HCT116 (cell line): Measurements from ENCODE around the gene TLCD1. TPM values are rescaled to one million over a fixed set of nuclear protein-coding genes. Genes with fewer than 3 reads are reported as not detected.

Experiments used
- ATAC-seq: fragments of 200-7000 bp; cut with Tn5 transposase; 2 replicates; pipeline ENCODE4 v1.9.1; 2020; ENCODE audit warnings: mild to moderate bottlenecking, moderate library complexity
- BruUV-seq: library from RNA; stranded (reverse); fragments of 400-500 nt; replicated peaks from 2 replicates; lab custom pipeline; 2021; lab: Mats Ljungman, UMichigan
- CTCF ChIA-PET: fragments of 300-600 bp; sonication (Branson Sonifier 250); formaldehyde crosslinking; loops from one replicate; lab custom pipeline; 2021; ENCODE audit warnings: antibody characterized with exemption; lab: Charles Lee
- POLR2A ChIA-PET: fragments of 300-600, 350-600 bp; sonication (Branson Sonifier 250); formaldehyde crosslinking; loops from one replicate; lab custom pipeline; 2021; ENCODE audit warnings: antibody characterized with exemption; lab: Charles Lee
- RAD21 ChIA-PET, 2 experiments: fragments of 300-600 bp; sonication (Branson Sonifier 250); formaldehyde crosslinking; loops; one replicate each; lab custom pipeline; 2023; ENCODE audit warnings: low total read pairs in 2 of 2; ENCODE audit not compliant: uncharacterized antibody in 2 of 2, unreplicated experiment in 2 of 2, low non-redundant PET in 1 of 2; lab: Charles Lee
- DNase-seq: peaks from one replicate; pipeline ENCODE4 v3.0.0-alpha.2; 2010; ENCODE audit warnings: low read depth, low spot score
- H2AFZ ChIP-seq: fragments of 200-600 bp; shearing (Covaris generic), sonication (generic); 2 replicates; pipeline ENCODE4 v1.6.1; 2017; ENCODE audit warnings: low read depth, mixed run types, mixed read lengths, antibody characterized with exemption, low read length; ENCODE audit not compliant: poor library complexity, severe bottlenecking
- H3K27ac ChIP-seq: 2 replicates; pipeline ENCODE4 v1.5.1; 2012; ENCODE audit warnings: low read depth, low read length
- H3K27me3 ChIP-seq: fragments of 200-600 bp; sonication (generic); 2 replicates; pipeline ENCODE4 v1.6.1; 2016; ENCODE audit warnings: mixed run types, low read length, mixed read lengths; ENCODE audit not compliant: insufficient read depth
- H3K36me3 ChIP-seq, 2 experiments: fragments of 200-500 bp in 1 of 2; fragments of 200-600 bp in 1 of 2; sonication (Bioruptor generic) in 1 of 2; sonication (generic) in 1 of 2; 2 replicates each; pipeline versions ENCODE4 v1.5.1 to v1.6.1; 2014 to 2016; ENCODE audit warnings: low read length in 2 of 2, inconsistent platforms in 1 of 2, mixed read lengths in 1 of 2, mixed run types in 1 of 2; ENCODE audit not compliant: insufficient read depth in 2 of 2, control insufficient read depth in 1 of 2
- H3K4me1 ChIP-seq, 2 experiments: fragments of 200-600 bp in 1 of 2; sonication (generic) in 1 of 2; 2 replicates each; pipeline versions ENCODE4 v1.5.1 to v1.6.1; 2012 to 2017; ENCODE audit warnings: low read length in 2 of 2, inconsistent platforms in 1 of 2, mild to moderate bottlenecking in 1 of 2, mixed read lengths in 1 of 2, mixed run types in 1 of 2, moderate library complexity in 1 of 2; ENCODE audit not compliant: insufficient read depth in 2 of 2, control insufficient read depth in 1 of 2
- H3K4me2 ChIP-seq: fragments of 200-600 bp; sonication (generic); 2 replicates; pipeline ENCODE4 v1.6.1; 2017; ENCODE audit warnings: mixed run types, low read length, mixed read lengths
- H3K4me3 ChIP-seq, 2 experiments: fragments of 200-600 bp in 1 of 2; sonication (generic) in 1 of 2; replicated peaks in 1 of 2; 2 replicates each; pipeline ENCODE4 v1.5.1; 2011 to 2016; ENCODE audit warnings: low read length in 2 of 2, control low read depth in 1 of 2, low read depth in 1 of 2, mild to moderate bottlenecking in 1 of 2, mixed read lengths in 1 of 2, mixed run types in 1 of 2
- H3K79me2 ChIP-seq: fragments of 200-600 bp; sonication (generic); 2 replicates; pipeline ENCODE4 v1.6.1; 2017; ENCODE audit warnings: mild to moderate bottlenecking, mixed run types, low read length, moderate library complexity, mixed read lengths; ENCODE audit not compliant: insufficient read depth
- H3K9ac ChIP-seq: fragments of 200-600 bp; sonication (generic); 2 replicates; pipeline ENCODE4 v1.6.1; 2016; ENCODE audit warnings: low read length, mixed read lengths
- H3K9me2 ChIP-seq: fragments of 200-600 bp; sonication (generic), shearing (Covaris generic); 2 replicates; pipeline ENCODE4 v1.6.1; 2017; ENCODE audit warnings: mixed run types, mild to moderate bottlenecking, moderate library complexity; ENCODE audit not compliant: insufficient read depth
- H3K9me3 ChIP-seq, 2 experiments: fragments of 200-500 bp in 1 of 2; fragments of 200-600 bp in 1 of 2; sonication (Bioruptor generic) in 1 of 2; sonication (generic) in 1 of 2; 2 replicates each; pipeline ENCODE4 v1.6.1; 2014 to 2017; ENCODE audit warnings: low read length in 2 of 2, mixed read lengths in 2 of 2, inconsistent platforms in 1 of 2, low read depth in 1 of 2, mild to moderate bottlenecking in 1 of 2, mixed run types in 1 of 2, moderate library complexity in 1 of 2; ENCODE audit not compliant: control insufficient read depth in 1 of 2, insufficient read depth in 1 of 2
- H4K20me1 ChIP-seq: fragments of 200-600 bp; sonication (generic), shearing (Covaris generic); 2 replicates; pipeline ENCODE4 v1.6.1; 2017; ENCODE audit warnings: mixed run types, mild to moderate bottlenecking, moderate library complexity; ENCODE audit not compliant: insufficient read depth
- CBX3 ChIP-seq: IDR thresholded peaks from 2 replicates; pipeline ENCODE4 v1.6.1; 2012; ENCODE audit warnings: low read depth
- CEBPB ChIP-seq: IDR thresholded peaks from 2 replicates; pipeline ENCODE4 v1.6.1; 2012; ENCODE audit warnings: low read depth
- POLR2A ChIP-seq: IDR thresholded peaks from 2 replicates; pipeline ENCODE4 v1.7.0; 2011; ENCODE audit warnings: borderline replicate concordance; ENCODE audit not compliant: insufficient read depth, insufficient read length; ENCODE audit errors: extremely low read depth
- RAD21 ChIP-seq: IDR thresholded peaks from 2 replicates; pipeline ENCODE4 v1.6.1; 2012; ENCODE audit warnings: low read depth, mild to moderate bottlenecking
- SIN3A ChIP-seq: IDR thresholded peaks from 2 replicates; pipeline ENCODE4 v1.6.1; 2012; ENCODE audit warnings: low read depth
- SP1 ChIP-seq: IDR thresholded peaks from 2 replicates; pipeline ENCODE4 v1.6.1; 2012; ENCODE audit warnings: low read depth
- TCF7L2 ChIP-seq: IDR thresholded peaks from 2 replicates; pipeline ENCODE4 v1.7.0; 2011; ENCODE audit warnings: borderline replicate concordance, inconsistent platforms; ENCODE audit not compliant: insufficient read depth, insufficient read length; ENCODE audit errors: extremely low read depth
- intact Hi-C: fragments of 100-400 bp; cut with micrococcal nuclease; formaldehyde crosslinking; loops from 2 replicates; pipeline ENCODE4 v1.10.0; 2022
- total RNA-seq: library from RNA; stranded (reverse); gene quantifications from one replicate; pipeline ENCODE4 v1.2.1, GENCODE V29; 2021; ENCODE audit not compliant: unreplicated experiment
- TF ChIP-seq, protein P1 (sequence below), 3 experiments: fragments of 200-600 bp in 1 of 3; sonication (generic) in 1 of 3; IDR thresholded peaks in 2 of 3; conservative IDR thresholded peaks in 1 of 3; 2 replicates each; pipeline ENCODE4 v1.5.1; 2012 to 2017; ENCODE audit warnings: low read depth in 2 of 3, low read length in 2 of 3, antibody characterized with exemption in 1 of 3, borderline replicate concordance in 1 of 3, control low read depth in 1 of 3, mild to moderate bottlenecking in 1 of 3, mixed read lengths in 1 of 3, mixed run types in 1 of 3, moderate library complexity in 1 of 3; ENCODE audit not compliant: insufficient read depth in 1 of 3
- TF ChIP-seq, protein P2 (sequence below): IDR thresholded peaks from 2 replicates; pipeline ENCODE4 v1.6.1; 2012
- TF ChIP-seq, protein P3 (sequence below): IDR thresholded peaks from 2 replicates; pipeline ENCODE4 v1.6.1; 2012; ENCODE audit warnings: low read depth

Gene TLCD1
- total RNA-seq, 1 experiment from 2014 or later = 28.3 TPM

DNA sequence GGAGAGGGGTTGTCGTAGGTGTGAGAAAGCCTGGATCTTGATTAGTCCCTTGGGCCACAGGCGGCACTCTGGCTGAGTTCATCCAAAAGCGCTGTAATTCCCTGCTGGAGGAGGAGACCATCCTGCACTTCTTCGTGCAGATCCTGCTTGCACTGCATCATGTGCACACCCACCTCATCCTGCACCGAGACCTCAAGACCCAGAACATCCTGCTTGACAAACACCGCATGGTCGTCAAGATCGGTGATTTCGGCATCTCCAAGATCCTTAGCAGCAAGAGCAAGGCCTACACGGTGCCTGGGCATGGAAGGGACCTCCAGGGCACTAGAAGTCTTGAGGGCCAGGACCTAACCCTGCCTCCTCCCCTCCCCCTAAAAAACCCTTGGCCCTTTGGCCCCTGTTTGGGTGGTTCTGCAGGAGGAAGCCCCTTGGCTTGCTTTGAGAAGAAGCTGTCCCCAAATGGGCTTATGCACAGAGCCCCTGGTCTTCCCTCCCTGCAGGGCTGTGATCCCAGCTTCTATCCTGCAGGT, 8.7 kb upstream of the TLCD1 start:
- Histone ChIP-seq H3K4me3 (peak overlapping the region in 1 of 2 experiments; percentile 11; a peak in 1 of 4 replicates), H4K20me1 (no peaks in the 10 kb centered on the region), H3K9me2 (no peaks in the 10 kb centered on the region), H3K4me1 (peaks cover 17 to 21% of the 10 kb centered on the region in 2 experiments), H3K27ac (peak overlapping the region; percentile 57), H3K9me3 (no peaks in the 10 kb centered on the region), H3K79me2 (no peaks in the 10 kb centered on the region), H3K4me2 (peak overlapping the region; percentile 61), H2AFZ (no peak overlapping the region), H3K9ac (peak overlapping the region; percentile 26; the same call in 1 of the 2 replicates), H3K27me3 (no peaks in the 10 kb centered on the region), H3K36me3 (no peaks in the 10 kb centered on the region)
- ChIA-PET RAD21 (interaction anchor here in 1 of 2 experiments (1.2 kb wide), 1 partner anchor 8 kb away, joined by 3 read pairs; no protein-coding TSS in a partner anchor), CTCF (interaction anchor here (1.0 to 1.2 kb wide), 2 partner anchors 15 to 29 kb away, joined by 5 read pairs; no protein-coding TSS in a partner anchor), POLR2A (interaction anchor here (0.6 to 1.4 kb wide), 4 partner anchors 8 to 16 kb away, joined by 3 to 6 read pairs (median 4); partner anchors contain the start of gene RPL23A)
- TF ChIP-seq POLR2A (no peak), TCF7L2 (no peak), SIN3A (no peak), RAD21 (no peak)
- TF ChIP-seq, protein P1, sequence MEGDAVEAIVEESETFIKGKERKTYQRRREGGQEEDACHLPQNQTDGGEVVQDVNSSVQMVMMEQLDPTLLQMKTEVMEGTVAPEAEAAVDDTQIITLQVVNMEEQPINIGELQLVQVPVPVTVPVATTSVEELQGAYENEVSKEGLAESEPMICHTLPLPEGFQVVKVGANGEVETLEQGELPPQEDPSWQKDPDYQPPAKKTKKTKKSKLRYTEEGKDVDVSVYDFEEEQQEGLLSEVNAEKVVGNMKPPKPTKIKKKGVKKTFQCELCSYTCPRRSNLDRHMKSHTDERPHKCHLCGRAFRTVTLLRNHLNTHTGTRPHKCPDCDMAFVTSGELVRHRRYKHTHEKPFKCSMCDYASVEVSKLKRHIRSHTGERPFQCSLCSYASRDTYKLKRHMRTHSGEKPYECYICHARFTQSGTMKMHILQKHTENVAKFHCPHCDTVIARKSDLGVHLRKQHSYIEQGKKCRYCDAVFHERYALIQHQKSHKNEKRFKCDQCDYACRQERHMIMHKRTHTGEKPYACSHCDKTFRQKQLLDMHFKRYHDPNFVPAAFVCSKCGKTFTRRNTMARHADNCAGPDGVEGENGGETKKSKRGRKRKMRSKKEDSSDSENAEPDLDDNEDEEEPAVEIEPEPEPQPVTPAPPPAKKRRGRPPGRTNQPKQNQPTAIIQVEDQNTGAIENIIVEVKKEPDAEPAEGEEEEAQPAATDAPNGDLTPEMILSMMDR (IDR thresholded peaks at IDR 0.05 in 2 of 3, conservative IDR thresholded peaks at IDR 0.05 in 1 of 3; ENCODE audit: borderline replicate concordance in 1 of 3, insufficient read depth in 1 of 3, low read depth in 2 of 3, low read length in 2 of 3) = no peak
- DNase-seq = no peak
- ATAC-seq = no peak
- intact Hi-C loops = no loop called here
- no TSS peak for BruUV-seq

DNA sequence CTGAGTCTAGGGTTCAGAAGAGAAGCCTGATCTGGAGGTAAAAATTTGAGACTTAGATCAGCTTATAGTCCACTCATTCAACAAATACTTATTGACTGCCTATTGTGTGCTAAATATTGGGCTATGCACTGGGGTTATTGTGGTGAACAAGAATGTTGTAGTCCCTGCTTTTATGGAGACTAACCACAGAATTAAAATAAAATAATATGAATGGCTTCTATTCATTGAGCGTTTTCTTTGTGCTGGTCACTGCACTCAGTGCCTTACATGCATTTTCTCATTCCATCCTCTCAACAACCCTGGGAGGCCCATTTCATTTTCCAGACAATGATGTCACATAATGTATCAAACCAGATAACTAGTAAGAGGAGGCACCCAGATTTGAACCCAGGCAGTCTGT, 7.3 kb upstream of the TLCD1 start:
- DNase-seq (no peak), ATAC-seq (no peak)
- RAD21 ChIA-PET = no interaction called here
- intact Hi-C loops = no loop called here
- CTCF ChIA-PET = interaction anchor here (1.5 kb wide), 1 partner anchor 30 kb away, joined by 4 read pairs; no protein-coding TSS in a partner anchor
- H3K36me3 ChIP-seq = no peaks in the 10 kb centered on the region
- no peak overlapping the region for H2AFZ ChIP-seq
- no peaks in the 10 kb centered on the region; the same call in 1 of the 2 replicates for H3K79me2 ChIP-seq
- no peaks in the 10 kb centered on the region for H3K9me2 ChIP-seq
- H3K9ac ChIP-seq = no peak overlapping the region
- H4K20me1 ChIP-seq = no peaks in the 10 kb centered on the region
- H3K4me1 ChIP-seq = peaks cover 25 to 32% of the 10 kb centered on the region in 2 experiments
- no TSS peak for BruUV-seq
- H3K4me2 ChIP-seq = no peak overlapping the region
- H3K27me3 ChIP-seq = no peaks in the 10 kb centered on the region
- H3K27ac ChIP-seq = no peak overlapping the region
- TF ChIP-seq SP1 (no peak), CEBPB (no peak), CBX3 (no peak)
- TF ChIP-seq, protein P2, sequence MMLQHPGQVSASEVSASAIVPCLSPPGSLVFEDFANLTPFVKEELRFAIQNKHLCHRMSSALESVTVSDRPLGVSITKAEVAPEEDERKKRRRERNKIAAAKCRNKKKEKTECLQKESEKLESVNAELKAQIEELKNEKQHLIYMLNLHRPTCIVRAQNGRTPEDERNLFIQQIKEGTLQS = no peak
- TF ChIP-seq, protein P3, sequence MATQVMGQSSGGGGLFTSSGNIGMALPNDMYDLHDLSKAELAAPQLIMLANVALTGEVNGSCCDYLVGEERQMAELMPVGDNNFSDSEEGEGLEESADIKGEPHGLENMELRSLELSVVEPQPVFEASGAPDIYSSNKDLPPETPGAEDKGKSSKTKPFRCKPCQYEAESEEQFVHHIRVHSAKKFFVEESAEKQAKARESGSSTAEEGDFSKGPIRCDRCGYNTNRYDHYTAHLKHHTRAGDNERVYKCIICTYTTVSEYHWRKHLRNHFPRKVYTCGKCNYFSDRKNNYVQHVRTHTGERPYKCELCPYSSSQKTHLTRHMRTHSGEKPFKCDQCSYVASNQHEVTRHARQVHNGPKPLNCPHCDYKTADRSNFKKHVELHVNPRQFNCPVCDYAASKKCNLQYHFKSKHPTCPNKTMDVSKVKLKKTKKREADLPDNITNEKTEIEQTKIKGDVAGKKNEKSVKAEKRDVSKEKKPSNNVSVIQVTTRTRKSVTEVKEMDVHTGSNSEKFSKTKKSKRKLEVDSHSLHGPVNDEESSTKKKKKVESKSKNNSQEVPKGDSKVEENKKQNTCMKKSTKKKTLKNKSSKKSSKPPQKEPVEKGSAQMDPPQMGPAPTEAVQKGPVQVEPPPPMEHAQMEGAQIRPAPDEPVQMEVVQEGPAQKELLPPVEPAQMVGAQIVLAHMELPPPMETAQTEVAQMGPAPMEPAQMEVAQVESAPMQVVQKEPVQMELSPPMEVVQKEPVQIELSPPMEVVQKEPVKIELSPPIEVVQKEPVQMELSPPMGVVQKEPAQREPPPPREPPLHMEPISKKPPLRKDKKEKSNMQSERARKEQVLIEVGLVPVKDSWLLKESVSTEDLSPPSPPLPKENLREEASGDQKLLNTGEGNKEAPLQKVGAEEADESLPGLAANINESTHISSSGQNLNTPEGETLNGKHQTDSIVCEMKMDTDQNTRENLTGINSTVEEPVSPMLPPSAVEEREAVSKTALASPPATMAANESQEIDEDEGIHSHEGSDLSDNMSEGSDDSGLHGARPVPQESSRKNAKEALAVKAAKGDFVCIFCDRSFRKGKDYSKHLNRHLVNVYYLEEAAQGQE = no peak
- H3K4me3 ChIP-seq = no peak overlapping the region
- POLR2A ChIA-PET = interaction anchor here (0.6 kb wide), 1 partner anchor 10 kb away, joined by 7 read pairs; no protein-coding TSS in a partner anchor
- no peaks in the 10 kb centered on the region for H3K9me3 ChIP-seq
